Vagina (tissue), 1 donor: ENCODE results near the gene ZNF117. TPM values are rescaled to one million over a fixed set of nuclear protein-coding genes. Genes with fewer than 3 reads are reported as not detected.

ENCODE experiments used
- small RNA-seq: library from RNA; depleted of rRNA; stranded (forward); fragments of <200 nt; gene quantifications from one replicate; pipeline ENCODE3, GENCODE V24; 2016
- total RNA-seq: library from RNA; depleted of rRNA; stranded (reverse); fragments of >200 nt; gene quantifications from one replicate; pipeline ENCODE4 v1.2.3, GENCODE V29; 2016

ZNF117 gene
- total RNA-seq, 1 donor from 2014 or later, result 18.2 TPM

Small RNAs within 50 kb of the gene (small RNA-seq; reads per million reads assigned to genes)
- gene RNU6-1229P, result not detected

Other genes starting within 250 kb of the ZNF117 start
- 26.5 TPM for gene ZNF138, start 196.6 kb downstream of the ZNF117 start, total RNA-seq
- gene ZNF273, start 87.8 kb downstream of the ZNF117 start, total RNA-seq, result 47.4 TPM
- 29.5 TPM for gene ERV3-1, start 15.7 kb upstream of the ZNF117 start, total RNA-seq